Activated T-cell treated with anti-CD3 and anti-CD28 coated beads for 4 hours (primary cell): ENCODE results near the gene SEC22A.
"Not testable (repeated sequence)": the region's sequence is repeated elsewhere in the genome, so short reads cannot be mapped to it uniquely, and the experiment has no call there.

Experiments
- DNase-seq: peaks from one replicate; pipeline ENCODE4 v3.0.0-alpha.2; 2020

The SEC22A gene

GRCh38 chr3:123186695-123187094 lies 15.0 kb upstream of the SEC22A start:
- DNase-seq, result no peak

- no peak for DNase-seq
Measured at GRCh38 chr3:123188058-123188457, 13.7 kb upstream of the SEC22A start.

GRCh38 chr3:123193448-123194101 lies 8.2 kb upstream of the SEC22A start:
- no peak for DNase-seq

GRCh38 chr3:123194552-123194951 lies 7.2 kb upstream of the SEC22A start:
- DNase-seq, result no peak

GRCh38 chr3:123198372-123198771 lies 3.4 kb upstream of the SEC22A start:
- DNase-seq, result no peak

GRCh38 chr3:123201223-123201556 lies 553 bp upstream of the SEC22A start:
- no peak for DNase-seq

- DNase-seq, result no peak
Measured at GRCh38 chr3:123202451-123202850, 708 bp downstream of the SEC22A start.

- no peak for DNase-seq
Measured at GRCh38 chr3:123218990-123219389, 17.2 kb downstream of the SEC22A start.

- DNase-seq, result not testable (repeated sequence)
Measured at GRCh38 chr3:123221369-123221768, 19.6 kb downstream of the SEC22A start.

- no peak for DNase-seq
Measured at GRCh38 chr3:123225016-123225415, 23.3 kb downstream of the SEC22A start.

- DNase-seq, result no peak
Measured at GRCh38 chr3:123226549-123226948, 24.8 kb downstream of the SEC22A start.

GRCh38 chr3:123229145-123229544 lies 27.4 kb downstream of the SEC22A start:
- DNase-seq, result no peak

GRCh38 chr3:123236902-123237301 lies 35.2 kb downstream of the SEC22A start:
- DNase-seq, result no peak

- not testable (repeated sequence) for DNase-seq
Measured at GRCh38 chr3:123239186-123239585, 37.4 kb downstream of the SEC22A start.

GRCh38 chr3:123239756-123240155 lies 38.0 kb downstream of the SEC22A start:
- no peak for DNase-seq

GRCh38 chr3:123244128-123244527 lies 42.4 kb downstream of the SEC22A start:
- no peak for DNase-seq

- no peak for DNase-seq
Measured at GRCh38 chr3:123246866-123247265, 45.1 kb downstream of the SEC22A start.

GRCh38 chr3:123256256-123256655 lies 54.5 kb downstream of the SEC22A start:
- no peak for DNase-seq

GRCh38 chr3:123258359-123258758 lies 56.6 kb downstream of the SEC22A start:
- DNase-seq, result no peak

GRCh38 chr3:123258811-123259420 lies 57.2 kb downstream of the SEC22A start:
- DNase-seq, result no peak

GRCh38 chr3:123261666-123262065 lies 59.9 kb downstream of the SEC22A start:
- DNase-seq, result no peak

- no peak for DNase-seq
Measured at GRCh38 chr3:123262226-123262625, 60.5 kb downstream of the SEC22A start.

GRCh38 chr3:123262868-123263267 lies 61.1 kb downstream of the SEC22A start:
- DNase-seq, result no peak

GRCh38 chr3:123263941-123264340 lies 62.2 kb downstream of the SEC22A start:
- DNase-seq, result no peak

- no peak for DNase-seq
Measured at GRCh38 chr3:123267821-123268220, 66.1 kb downstream of the SEC22A start.
